Peyer's patch (tissue), 4 donors: ENCODE data around the gene TATDN2.

ENCODE experiments used
- POLR2A ChIP-seq, 2 donors: fragments of 450-650 bp; IDR thresholded peaks; one replicate each; pipeline ENCODE4 v1.5.1; 2017; ENCODE audit warnings: antibody characterized with exemption in 2 of 2, mild to moderate bottlenecking in 2 of 2, moderate library complexity in 2 of 2
- TF ChIP-seq, protein P1 (sequence below), 6 experiments: fragments of 450-650 bp in 4 of 6; fragments of 200-600 bp in 2 of 6; sonication (generic) in 1 of 6; IDR thresholded peaks; one replicate each; pipeline ENCODE4 v1.5.1; 2017 to 2019; ENCODE audit warnings: antibody characterized with exemption in 6 of 6, mild to moderate bottlenecking in 3 of 6, moderate library complexity in 1 of 6

DNA sequence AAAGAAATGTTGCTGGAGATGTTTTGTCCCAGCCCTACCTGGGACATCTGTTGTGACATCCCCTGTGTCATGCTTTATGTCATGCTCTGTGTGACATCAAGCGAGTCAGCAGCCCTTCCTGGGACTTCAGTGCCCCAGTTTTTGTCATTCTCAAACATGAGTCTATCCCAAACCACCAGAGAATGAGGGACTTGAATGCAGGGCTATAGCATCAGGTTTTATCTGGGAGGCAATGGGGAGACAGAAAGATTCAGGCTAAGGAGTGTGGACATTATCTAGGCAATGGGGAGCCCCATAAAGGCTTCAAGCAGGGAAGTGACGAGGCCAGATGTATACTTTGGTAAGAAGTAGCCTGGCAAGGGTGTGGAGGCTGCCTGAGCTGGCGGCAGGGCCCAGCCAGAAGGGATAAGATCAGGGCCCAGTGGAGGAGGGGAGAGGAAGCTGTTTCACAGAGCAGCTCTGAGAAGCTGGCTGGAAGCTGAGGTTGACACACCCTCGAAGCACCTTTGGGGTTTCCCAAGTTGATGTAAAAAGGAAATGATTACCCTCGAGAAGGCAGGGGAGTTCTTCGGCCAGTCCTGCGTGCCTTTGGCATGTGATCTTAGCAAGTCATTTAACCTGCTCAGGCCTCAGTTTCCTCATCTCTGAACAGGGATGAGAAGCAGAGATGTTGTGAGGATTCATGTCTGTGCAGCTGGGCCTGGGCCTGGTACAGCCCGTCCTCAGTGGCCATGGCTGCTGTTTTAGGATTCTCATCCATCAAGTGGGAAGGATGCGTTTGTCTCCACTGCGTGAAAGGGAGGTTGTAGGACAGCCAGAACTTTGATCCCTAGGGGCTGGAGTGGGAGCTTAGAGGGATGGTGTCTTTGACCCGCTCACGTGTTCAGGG lies 49.3 kb upstream of the TATDN2 start:
- TF ChIP-seq POLR2A (IDR thresholded peaks at IDR 0.05), result no peak
- TF ChIP-seq, protein P1, sequence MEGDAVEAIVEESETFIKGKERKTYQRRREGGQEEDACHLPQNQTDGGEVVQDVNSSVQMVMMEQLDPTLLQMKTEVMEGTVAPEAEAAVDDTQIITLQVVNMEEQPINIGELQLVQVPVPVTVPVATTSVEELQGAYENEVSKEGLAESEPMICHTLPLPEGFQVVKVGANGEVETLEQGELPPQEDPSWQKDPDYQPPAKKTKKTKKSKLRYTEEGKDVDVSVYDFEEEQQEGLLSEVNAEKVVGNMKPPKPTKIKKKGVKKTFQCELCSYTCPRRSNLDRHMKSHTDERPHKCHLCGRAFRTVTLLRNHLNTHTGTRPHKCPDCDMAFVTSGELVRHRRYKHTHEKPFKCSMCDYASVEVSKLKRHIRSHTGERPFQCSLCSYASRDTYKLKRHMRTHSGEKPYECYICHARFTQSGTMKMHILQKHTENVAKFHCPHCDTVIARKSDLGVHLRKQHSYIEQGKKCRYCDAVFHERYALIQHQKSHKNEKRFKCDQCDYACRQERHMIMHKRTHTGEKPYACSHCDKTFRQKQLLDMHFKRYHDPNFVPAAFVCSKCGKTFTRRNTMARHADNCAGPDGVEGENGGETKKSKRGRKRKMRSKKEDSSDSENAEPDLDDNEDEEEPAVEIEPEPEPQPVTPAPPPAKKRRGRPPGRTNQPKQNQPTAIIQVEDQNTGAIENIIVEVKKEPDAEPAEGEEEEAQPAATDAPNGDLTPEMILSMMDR (IDR thresholded peaks at IDR 0.05), result no peak
